Stimulated activated CD8-positive, alpha-beta memory T cell treated with anti-CD3 and anti-CD28 coated beads, Interleukin-7, amount 100 ng/mL, for 24 hours (primary cell): ENCODE results near the gene ATP6V0C.

ENCODE experiments used
- DNase-seq: peaks from one replicate; pipeline ENCODE4 v3.0.0-alpha.2; 2020; ENCODE audit warnings: low read depth

Gene ATP6V0C

GRCh38 chr16:2490190-2491105, 23.3 kb upstream of the ATP6V0C start:
- DNase-seq: no peak

DNA sequence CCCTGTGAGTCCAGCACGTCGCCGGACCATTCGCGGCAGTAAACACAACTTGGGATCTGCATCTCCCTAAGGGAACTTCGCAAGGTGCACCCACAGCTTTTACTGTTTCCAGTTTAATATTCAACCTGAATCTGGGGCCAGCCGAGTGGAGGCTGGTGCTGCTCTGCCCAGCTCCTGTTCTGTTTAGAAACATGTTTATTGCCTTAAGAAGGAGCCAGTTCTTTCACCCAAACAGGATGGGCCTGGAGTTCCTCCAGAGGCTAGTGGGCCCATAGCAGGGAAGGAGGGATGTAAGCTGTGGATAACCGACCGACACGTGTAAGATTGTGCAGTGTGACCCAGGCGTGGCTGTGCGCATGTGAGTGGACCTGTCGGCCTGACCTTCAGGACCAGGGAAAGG, 21.5 kb upstream of the ATP6V0C start:
- DNase-seq: no peak

- DNase-seq: no peak
Observed at GRCh38 chr16:2493605-2494004, 20.1 kb upstream of the ATP6V0C start.

DNA sequence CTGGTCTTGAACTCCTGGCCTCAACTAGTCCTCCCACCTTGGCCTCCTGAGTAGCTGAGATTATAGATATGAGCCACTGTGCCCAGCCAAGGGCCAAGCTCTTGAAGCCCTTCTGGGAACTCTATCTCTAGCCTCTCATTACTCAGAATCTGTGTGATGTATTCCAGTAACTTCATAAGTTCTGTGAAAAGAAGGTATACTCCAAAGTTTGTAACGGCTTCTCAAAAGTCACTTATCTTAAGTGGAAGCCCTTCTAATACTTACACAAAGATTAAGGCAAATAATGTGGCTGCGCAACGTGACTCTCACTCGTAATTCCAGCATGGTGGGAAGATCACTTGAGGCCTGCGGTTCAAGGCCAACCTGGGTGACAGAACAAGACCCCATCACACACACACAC, 19.1 kb upstream of the ATP6V0C start:
- no peak for DNase-seq

- no peak for DNase-seq
Observed at GRCh38 chr16:2495041-2495440, 18.7 kb upstream of the ATP6V0C start.

DNA sequence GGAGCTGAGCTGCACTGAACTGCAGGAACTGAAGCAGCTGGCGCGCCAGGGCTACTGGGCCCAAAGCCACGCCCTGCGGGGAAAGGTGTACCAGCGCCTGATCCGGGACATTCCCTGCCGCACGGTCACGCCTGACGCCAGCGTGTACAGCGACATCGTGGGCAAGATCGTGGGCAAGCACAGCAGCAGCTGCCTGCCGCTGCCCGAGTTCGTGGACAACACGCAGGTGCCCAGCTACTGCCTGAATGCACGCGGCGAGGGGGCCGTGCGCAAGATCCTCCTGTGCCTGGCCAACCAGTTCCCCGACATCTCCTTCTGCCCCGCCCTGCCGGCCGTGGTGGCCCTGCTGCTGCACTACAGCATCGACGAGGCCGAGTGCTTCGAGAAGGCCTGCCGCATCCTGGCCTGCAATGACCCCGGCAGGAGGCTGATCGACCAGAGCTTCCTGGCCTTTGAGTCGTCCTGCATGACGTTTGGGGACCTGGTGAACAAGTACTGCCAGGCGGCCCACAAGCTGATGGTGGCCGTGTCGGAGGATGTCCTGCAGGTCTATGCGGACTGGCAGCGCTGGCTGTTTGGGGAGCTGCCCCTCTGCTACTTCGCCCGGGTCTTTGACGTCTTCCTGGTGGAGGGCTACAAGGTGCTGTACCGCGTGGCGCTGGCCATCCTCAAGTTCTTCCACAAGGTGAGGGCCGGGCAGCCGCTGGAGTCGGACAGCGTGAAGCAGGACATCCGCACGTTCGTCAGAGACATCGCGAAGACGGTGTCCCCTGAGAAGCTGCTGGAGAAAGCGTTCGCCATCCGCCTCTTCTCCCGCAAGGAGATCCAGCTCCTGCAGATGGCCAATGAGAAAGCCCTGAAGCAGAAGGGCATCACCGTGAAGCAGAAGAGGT, 17.3 kb upstream of the ATP6V0C start:
- no peak for DNase-seq

DNA sequence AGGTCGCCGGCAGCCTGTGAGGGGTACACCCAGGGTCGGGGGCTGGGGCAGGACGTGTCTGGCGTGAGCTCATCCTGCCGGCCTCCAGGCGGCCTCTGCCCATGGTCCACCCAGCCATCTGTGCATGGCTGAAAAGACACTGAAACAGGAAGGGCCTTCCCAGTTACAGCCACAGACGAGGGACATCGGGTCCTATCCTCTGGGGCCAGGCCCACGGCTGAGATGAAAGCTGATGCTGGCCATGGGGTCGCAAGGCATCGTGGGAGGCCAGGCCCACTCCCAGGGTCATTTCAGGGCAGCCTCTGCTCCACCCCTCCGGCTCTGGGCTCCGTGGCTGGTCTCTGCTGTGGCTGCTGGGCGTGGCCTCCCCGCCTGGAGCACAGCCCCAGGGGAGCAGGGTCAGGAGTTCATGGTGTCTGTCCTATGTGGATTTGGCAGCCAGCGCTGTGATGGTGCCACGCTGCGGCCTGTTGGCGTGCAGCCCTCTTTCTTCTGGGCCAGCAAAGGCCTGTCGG, 16.6 kb upstream of the ATP6V0C start:
- no peak for DNase-seq

- DNase-seq: no peak
Observed at GRCh38 chr16:2497695-2498484, 15.9 kb upstream of the ATP6V0C start.

DNA sequence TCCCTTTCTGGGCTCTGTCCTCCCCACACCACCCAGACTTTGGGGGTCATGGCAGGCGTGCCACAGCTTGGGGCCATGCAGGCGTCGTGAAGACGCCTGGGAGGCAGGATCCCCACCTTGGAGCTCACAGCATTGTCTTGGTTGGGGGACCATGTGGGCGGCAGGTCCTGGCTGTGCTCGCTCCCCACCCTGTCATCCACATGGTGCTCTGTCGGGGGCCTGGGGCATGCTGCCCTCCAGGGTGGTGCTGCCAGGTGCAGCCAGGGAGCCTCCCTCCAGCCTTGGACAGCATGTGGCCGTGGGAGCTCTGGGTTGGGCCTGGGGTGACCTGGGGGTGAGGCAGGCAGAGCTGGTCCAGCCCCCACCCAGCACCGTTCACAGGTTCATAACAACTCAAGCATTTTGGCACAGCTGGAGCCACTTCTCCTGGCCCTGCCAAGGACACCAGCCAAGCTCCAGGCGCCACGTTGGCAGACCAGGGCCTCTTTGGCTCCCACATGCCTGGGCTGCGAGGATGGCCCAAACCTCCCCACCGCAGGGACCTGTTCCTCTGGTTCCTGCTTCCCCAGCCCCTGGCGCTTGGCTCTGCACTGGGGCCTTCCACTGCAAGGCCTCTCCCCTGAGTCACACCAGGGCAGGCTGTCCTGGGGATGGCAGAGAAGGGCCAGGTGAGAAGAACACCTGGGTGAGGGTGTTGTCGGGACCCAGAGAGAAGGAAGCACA, 15.1 kb upstream of the ATP6V0C start:
- no peak for DNase-seq

GRCh38 chr16:2499454-2499853, 14.3 kb upstream of the ATP6V0C start:
- DNase-seq: no peak

- no peak for DNase-seq
Observed at GRCh38 chr16:2499890-2500429, 13.8 kb upstream of the ATP6V0C start.

DNA sequence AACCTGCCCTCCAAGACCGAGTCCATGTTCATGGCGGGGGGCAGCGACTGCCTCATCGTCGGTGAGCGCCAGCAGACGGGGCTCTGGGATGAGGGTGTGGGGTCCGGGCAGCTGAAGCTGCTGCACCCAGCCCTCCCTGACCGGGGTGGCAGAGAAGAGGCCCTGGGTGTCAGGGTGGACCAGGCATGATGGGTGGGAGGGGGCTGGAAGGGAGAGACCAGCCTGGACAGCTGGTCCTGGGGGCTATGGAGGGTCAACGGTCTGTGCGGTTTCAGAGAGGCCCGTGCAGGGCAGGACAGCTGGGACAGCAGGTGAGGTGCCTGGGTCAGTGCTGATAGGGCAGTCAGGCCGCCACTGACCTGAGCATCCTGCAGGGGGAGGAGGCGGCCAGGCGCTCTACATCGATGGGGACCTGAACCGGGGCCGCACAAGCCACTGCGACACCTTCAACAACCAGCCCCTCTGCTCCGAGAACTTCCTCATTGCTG, 13.3 kb upstream of the ATP6V0C start:
- DNase-seq: no peak

GRCh38 chr16:2500918-2501750, 12.6 kb upstream of the ATP6V0C start:
- DNase-seq: peak; percentile 69

DNA sequence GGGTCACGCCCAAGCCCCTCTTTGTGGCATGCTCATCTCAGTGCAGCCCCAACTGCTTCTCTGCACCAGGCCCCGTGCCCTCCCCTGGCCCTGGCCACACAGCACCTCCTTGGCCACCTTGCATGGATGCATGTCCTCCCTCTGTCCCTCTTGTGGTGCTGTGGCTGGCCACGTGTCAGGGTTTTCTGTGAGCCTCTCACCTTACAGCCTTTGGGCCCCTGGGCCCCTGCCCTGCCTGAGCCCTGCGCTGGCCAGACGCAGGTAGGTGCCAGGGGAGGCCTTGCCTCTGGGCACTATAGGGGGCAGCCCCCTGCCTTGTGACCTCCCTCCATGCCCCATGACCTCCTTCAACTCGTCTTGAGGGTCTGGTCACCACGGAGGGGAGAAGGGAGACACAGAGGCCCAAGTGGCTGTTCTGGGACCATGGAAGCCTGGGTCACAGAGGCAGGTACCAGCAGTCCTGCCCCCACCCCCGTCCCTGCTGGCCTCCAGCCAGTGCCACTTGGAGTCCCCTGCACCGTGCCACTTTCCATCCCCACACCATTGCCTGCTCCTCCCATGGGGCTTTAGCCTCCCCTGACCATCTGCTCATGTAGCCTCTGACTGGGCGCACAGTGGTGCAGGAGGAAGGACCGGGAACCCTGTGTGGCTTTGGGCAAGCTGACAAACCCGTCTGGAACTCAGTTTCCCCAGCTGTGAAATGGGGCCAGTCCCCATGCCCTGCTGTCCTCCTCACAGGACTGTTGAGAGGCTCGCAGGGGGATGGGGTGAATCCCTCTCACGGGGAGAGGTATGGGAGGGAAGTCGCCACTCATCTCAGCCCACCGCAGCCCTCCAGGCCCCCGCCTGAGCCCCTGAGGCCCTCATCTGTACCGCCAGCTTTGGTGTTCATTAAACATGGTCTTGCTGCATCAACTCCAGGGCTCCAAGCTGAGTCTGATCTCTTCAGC, 11.5 kb upstream of the ATP6V0C start:
- no peak for DNase-seq

GRCh38 chr16:2505695-2506094, 8.1 kb upstream of the ATP6V0C start:
- no peak for DNase-seq

DNA sequence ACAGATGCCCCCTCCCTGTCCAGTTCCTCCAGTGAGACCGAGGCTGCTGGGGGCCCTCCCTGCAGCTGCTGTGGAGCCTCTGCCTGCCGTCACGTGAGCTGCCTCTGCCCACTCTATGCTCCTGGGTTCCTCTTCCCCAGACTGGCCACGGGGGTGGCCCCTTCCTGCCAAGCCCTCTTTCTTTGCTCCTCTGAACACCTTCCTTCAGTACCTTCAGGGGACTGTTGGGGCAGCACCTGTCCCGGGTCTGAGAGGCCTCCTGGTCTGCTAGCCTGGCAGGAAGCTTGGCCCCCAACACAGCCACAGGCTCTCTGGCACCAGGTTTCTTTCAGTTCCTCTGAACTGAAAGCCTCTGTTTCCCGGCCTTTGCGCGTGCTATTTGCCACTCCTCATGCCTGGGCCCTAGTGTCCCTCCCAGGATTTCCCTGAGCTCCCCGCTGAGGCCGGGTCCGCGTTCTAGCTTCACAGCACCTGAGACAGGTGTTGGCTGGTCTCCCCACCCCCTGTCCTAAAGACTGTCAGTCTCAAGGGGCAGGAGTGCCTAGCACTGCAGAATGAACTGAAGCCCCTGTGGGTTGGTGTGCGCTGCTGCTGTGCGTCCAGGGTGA, 6.6 kb upstream of the ATP6V0C start:
- no peak for DNase-seq

GRCh38 chr16:2507665-2508064, 6.1 kb upstream of the ATP6V0C start:
- no peak for DNase-seq

- DNase-seq: no peak
Observed at GRCh38 chr16:2508722-2509400, 4.9 kb upstream of the ATP6V0C start.
